ENCODE measurements around the gene NAA38. TPM values are rescaled to one million over a fixed set of nuclear protein-coding genes. Genes with fewer than 3 reads are reported as not detected.

Gene NAA38
- total RNA-seq, 1 experiment from 2014 or later: 50.2 TPM

GRCh38 chr17:7823581-7824001 is 33.8 kb downstream of the NAA38 start:
- no peaks in the 10 kb centered on the region for H3K79me1 ChIP-seq (ENCODE audit: insufficient read depth, low read depth, low read length, poor library complexity, severe bottlenecking)
- no peak overlapping the region for H3K4ac ChIP-seq (ENCODE audit: low read depth, low read length)
- no peaks in the 10 kb centered on the region for H3K9me3 ChIP-seq (ENCODE audit: control insufficient read depth, low read depth, low read length)
- no peak overlapping the region; a peak in 1 of 5 replicates for H3K4me3 Mint-ChIP-seq
- no peak overlapping the region for H3T11ph ChIP-seq (ENCODE audit: low read length)
- H4K5ac ChIP-seq (ENCODE audit: insufficient read length, low read depth, low read length): no peak overlapping the region
- H3K27ac ChIP-seq (ENCODE audit: insufficient read length, low read depth, low read length): no peak overlapping the region
- H3K27ac Mint-ChIP-seq: peak overlapping the region in 1 of 3 experiments; percentile 86; a peak in 2 of 7 replicates
- H4K20me1 ChIP-seq (ENCODE audit: control insufficient read depth, insufficient read depth, insufficient read length): no peaks in the 10 kb centered on the region
- H3K4me1 Mint-ChIP-seq: peaks cover 8 to 18% of the 10 kb centered on the region in 2 experiments
- H2BK15ac ChIP-seq (ENCODE audit: low read depth, low read length): no peak overlapping the region
- H3K9ac ChIP-seq (ENCODE audit: extremely low read depth, insufficient read length, low read length): no peak overlapping the region
- H2BK20ac ChIP-seq (ENCODE audit: low read depth, low read length, poor library complexity, severe bottlenecking): no peak overlapping the region
- peaks cover 65% of the 10 kb centered on the region for H3K27me3 Mint-ChIP-seq (ENCODE audit: low read depth)
- H3K23ac ChIP-seq (ENCODE audit: insufficient read length, low read depth, low read length): no peak overlapping the region
- no peak overlapping the region for H4K8ac ChIP-seq (replicated peaks; ENCODE audit: insufficient read length, low read depth, low read length)
- H3K56ac ChIP-seq (ENCODE audit: insufficient read length, low read depth, low read length): no peak overlapping the region
- no peaks in the 10 kb centered on the region for H3K9me3 Mint-ChIP-seq
- H3K79me2 ChIP-seq (ENCODE audit: insufficient read depth, low read length): no peaks in the 10 kb centered on the region
- no peaks in the 10 kb centered on the region; the same call in 1 of the 2 replicates for H3K27me3 ChIP-seq (ENCODE audit: insufficient read depth, low read length)
- H2BK12ac ChIP-seq (ENCODE audit: insufficient read length, low read depth, low read length): no peak overlapping the region
- no peaks in the 10 kb centered on the region for H3K4me1 ChIP-seq (ENCODE audit: insufficient read depth, low read length)
- WGBS (ENCODE audit: extremely low coverage, insufficient read length, low lambda C conversion rate): no CpG with 5 or more reads among the region's 20 CpGs
- H2BK120ac ChIP-seq (ENCODE audit: low read depth, low read length, poor library complexity, severe bottlenecking): no peak overlapping the region
- no peak overlapping the region for H3K4me2 ChIP-seq (ENCODE audit: insufficient read depth, insufficient read length, low read length)
- peak; percentile 80 for DNase-seq
- H3K36me3 Mint-ChIP-seq (ENCODE audit: insufficient read depth in 1 of 3, low read depth in 3 of 3): no peaks in the 10 kb centered on the region
- no peaks in the 10 kb centered on the region for H3K23me2 ChIP-seq (ENCODE audit: insufficient read length, low read depth, low read length, poor library complexity, severe bottlenecking)
- H4K91ac ChIP-seq (ENCODE audit: insufficient read length, low read depth, low read length): no peak overlapping the region
- no peak overlapping the region for H3K18ac ChIP-seq (ENCODE audit: insufficient read length, low read depth, low read length)
- H3K14ac ChIP-seq (ENCODE audit: insufficient read depth, low read length): no peak overlapping the region
- H2AFZ ChIP-seq (ENCODE audit: low read length): no peak overlapping the region
- no peak for TF ChIP-seq CTCF (conservative IDR thresholded peaks at IDR 0.05)
- H2BK5ac ChIP-seq (ENCODE audit: insufficient read length, low read length): no peak overlapping the region
- H2AK5ac ChIP-seq (ENCODE audit: insufficient read length, low read length): no peak overlapping the region

All from H9 (cell line).